GM18511 (cell line): ENCODE measurements around the gene ZSCAN21.

Experiments
- ATAC-seq: cut with Tn5 transposase; IDR thresholded peaks from one replicate; pipeline ENCODE4 v1.9.1; 2021; ENCODE audit warnings: mild to moderate bottlenecking, moderate library complexity; ENCODE audit not compliant: unreplicated experiment

ZSCAN21 gene

DNA sequence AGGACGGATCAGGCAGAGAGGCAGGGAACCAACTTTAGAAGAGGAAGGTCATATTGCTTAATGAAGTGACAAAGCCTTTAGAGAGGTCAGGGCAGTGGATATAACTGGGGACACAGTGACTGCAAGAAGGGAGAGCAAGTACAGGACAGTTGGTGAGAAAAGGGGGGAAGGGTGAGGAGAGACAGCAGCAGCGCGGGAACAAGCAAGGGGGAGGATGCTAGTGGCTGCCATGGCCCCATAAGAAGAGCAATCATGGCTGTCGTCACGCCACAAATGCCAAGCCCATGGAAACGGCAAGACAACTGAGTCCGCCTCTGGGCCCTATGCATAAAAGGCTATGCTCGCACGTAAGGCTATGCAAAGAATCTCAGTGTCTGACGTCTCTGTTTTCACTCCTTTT is 22.9 kb downstream of the ZSCAN21 start:
- no peak for ATAC-seq

- no peak for ATAC-seq
Measured at GRCh38 chr7:100074841-100075240, 25.3 kb downstream of the ZSCAN21 start.

DNA sequence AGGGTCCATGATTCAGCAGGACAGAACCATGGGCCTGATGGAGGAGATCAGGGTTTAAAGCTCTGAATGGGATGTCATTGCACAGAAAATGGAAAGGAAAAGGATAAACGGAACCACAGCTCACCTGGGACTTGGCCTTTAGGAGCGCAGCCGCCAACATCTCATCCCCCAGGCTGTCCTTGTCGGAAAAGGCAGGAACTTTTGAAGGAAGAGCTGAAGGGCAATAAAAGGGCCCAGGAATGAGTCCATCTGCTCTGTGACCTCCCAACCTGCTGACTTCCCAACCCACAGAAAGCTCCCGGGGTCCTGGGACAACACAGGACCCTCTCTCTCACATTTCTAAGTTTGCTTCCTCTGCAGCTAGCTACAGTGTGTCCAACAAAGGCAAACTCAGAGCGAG is 25.8 kb downstream of the ZSCAN21 start:
- ATAC-seq = no peak

GRCh38 chr7:100077205-100077604 is 27.6 kb downstream of the ZSCAN21 start:
- no peak for ATAC-seq

GRCh38 chr7:100079024-100079560 is 29.5 kb downstream of the ZSCAN21 start:
- ATAC-seq = no peak

GRCh38 chr7:100080907-100081534 is 31.4 kb downstream of the ZSCAN21 start:
- ATAC-seq = no peak

- ATAC-seq = peak; percentile 87
Measured at GRCh38 chr7:100081535-100082102, 32.0 kb downstream of the ZSCAN21 start, which contains the start of gene ZNF3. Gene ZNF3, minus strand, starts transcription at chr7:100081723. Its CDS starts 4,366 bp downstream, at chr7:100077357.

- ATAC-seq = no peak
Measured at GRCh38 chr7:100082978-100083377, 33.4 kb downstream of the ZSCAN21 start.

DNA sequence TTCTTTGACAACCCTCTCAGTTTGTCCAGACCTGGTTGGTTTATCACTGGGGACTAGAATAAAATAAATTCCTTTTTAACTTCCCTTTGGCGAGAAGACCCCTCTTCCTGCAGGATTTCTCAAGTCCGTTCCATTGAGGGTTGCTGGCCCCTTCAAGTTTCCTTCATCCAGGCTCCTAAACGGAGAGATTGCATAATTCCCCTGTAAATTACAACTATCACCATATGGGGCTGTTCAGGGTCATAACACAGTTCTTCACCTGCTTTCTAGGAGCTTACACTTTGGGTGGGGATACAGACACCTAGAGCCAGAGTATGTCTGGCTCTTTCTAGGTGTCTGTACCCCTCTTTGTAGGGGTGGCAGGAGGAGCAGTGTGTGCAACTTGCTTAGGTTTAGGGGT is 35.9 kb downstream of the ZSCAN21 start:
- ATAC-seq = no peak

DNA sequence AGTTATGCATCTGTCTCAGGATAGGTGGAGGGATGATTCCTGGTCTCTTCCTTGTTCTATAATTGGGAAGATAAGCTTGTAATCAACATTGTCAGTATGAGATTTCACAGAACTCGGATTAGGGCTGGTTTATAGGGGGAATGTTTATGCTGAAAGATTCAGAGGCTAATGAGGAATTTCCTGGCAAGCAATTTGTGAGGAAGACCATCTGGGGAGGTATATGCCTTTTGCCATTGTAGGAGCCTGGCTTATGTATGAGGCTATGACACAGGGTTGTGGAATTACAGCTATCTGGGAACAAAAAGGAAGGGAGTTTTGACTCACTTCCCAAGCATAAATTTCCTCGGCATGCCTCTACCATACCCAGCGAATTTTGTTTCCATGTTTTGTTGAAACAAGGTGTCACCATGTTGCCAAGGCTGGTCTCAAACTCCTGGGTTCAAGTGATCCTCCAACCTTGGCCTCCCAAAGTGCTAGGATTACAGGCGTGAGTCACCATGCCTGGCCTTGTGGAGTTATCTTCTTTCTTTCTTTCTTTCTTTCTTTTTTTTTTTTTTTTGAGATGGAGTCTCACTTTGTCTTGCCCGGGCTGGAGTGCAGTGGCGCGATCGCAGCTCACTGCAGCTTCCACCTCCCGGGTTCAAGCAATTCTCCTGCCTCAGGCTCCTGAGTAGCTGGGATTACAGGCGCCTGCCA is 37.6 kb downstream of the ZSCAN21 start:
- ATAC-seq = no peak

DNA sequence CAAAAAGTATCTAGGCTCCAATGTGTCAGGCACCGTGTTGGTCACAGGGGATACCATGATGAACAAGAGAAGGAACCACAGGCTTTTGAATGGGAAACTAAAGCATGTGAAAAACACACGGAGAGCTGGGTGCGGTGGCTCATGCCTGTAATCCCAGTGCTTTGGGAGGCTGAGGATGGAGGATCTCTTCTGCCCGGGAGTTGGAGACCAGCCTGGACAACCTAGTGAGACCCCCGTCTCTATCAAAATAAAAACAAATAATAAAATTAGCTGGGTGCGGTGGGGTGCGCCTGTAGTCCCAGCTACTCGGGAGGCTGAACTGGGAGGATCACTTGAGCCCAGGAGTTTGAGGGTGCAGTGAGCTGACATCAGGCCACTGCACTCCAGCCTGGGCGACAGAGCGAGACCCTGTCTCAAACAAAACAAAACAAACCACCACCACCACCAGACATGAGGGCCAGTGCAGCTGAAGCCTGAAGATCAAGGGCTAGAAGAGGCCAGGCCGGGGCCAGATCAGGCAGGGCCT is 38.6 kb downstream of the ZSCAN21 start:
- ATAC-seq = no peak

- no peak for ATAC-seq
Measured at GRCh38 chr7:100088621-100089457, 39.3 kb downstream of the ZSCAN21 start, which contains the start of gene COPS6. Gene COPS6, plus strand, starts transcription at chr7:100088969. Its CDS starts 22 bp downstream, at chr7:100088991.

- ATAC-seq = no peak
Measured at GRCh38 chr7:100089458-100090196, 40.1 kb downstream of the ZSCAN21 start.

DNA sequence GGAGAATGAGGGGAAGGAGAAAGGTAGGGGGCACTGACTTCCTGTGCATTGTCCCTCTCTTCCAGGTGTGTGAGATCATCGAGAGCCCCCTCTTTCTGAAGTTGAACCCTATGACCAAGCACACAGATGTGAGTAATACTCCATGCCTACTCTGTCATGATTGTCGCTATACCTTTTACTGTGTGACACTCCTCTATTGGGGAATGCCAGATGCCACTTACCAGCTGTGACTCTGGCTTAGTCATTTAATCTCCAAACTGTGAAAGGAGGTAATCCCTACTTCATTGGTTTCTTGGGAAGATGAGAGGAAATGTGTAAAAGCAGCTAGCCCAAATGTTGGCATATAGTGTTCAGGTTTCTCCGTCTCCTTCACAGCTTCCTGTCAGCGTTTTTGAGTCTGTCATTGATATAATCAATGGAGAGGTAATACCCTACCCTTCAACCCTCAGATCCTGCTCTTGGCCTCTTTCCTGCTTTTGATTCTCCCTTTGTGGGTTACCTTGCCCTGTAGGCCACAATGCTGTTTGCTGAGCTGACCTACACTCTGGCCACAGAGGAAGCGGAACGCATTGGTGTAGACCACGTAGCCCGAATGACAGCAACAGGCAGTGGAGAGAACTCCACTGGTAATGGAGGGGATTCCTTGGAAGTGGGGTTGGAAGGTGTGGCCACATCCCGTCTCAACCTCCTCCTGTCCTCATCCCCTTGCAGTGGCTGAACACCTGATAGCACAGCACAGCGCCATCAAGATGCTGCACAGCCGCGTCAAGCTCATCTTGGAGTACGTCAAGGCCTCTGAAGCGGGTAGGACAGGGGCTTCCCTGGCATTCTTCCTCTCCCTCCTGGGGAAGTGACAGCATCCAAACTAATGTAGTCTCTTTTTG is 41.2 kb downstream of the ZSCAN21 start:
- ATAC-seq = no peak

DNA sequence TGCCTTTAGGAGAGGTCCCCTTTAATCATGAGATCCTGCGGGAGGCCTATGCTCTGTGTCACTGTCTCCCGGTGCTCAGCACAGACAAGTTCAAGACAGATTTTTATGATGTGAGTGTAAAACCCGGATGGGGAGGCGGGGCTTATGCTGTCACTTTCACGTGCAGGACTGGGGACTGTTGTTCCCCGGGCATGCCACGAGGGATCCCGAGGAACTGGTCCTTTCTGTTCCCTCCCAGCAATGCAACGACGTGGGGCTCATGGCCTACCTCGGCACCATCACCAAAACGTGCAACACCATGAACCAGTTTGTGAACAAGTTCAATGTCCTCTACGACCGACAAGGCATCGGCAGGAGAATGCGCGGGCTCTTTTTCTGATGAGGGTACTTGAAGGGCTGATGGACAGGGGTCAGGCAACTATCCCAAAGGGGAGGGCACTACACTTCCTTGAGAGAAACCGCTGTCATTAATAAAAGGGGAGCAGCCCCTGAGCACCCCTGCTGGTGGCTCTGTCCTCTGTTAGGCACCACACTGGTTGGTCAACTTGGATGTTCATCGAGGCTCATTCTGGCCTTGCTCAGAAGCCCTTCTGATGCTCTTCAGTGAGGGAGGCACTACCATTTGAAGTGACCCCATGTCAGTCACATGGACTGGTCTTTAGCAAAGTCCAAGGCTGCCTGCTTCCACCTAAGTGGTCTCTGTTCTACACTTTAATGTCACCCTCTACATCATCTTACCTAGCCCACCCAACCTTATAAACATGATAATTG is 42.0 kb downstream of the ZSCAN21 start:
- ATAC-seq = no peak

- ATAC-seq = no peak
Measured at GRCh38 chr7:100093054-100093453, 43.5 kb downstream of the ZSCAN21 start.

DNA sequence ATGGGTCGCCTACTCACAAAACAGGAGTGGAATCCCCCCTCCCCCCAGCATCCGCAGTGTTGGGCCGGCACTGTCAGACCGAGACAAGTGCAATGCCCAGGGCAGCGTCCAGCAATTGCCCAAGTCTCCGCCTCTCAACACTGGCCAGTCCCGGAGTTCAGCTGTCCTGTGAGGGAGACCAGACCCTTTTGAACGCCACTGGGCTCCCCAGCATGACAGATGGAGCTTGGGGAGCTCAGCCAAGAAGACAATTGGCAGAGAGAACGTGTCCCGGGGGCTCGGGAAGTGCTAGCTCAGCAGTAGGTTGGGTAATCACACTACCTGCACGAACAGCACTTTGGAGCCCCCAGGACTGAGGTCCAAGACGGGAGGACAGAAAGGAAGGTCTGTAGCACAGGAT is 43.9 kb downstream of the ZSCAN21 start:
- no peak for ATAC-seq

DNA sequence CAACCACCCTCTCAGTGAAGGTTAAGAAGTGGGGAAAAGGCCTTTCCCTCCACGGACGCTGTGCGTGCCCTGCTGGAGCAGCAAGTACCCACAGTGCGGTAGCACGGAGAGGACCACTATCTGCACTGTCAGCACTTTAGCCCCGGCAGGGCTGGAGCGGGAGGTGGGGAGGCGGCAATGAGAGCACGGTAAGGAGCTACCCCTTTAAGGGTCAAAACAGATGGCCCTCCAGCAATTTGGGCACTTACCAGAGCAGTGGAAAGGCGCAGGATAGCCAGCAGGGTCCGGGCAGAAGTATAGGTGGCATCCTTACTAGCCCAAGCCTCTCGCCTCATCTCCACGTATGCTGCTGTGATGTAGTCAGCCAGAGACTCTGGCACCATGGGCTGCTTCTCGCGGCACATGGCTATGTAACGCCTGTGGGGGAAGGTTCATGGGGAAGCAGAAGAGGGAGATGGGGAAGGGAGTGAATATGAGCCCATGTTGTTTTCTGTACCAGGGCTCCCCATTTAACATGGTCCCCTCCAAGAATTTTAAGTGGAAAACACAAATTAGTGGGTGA is 44.4 kb downstream of the ZSCAN21 start:
- no peak for ATAC-seq
